ENCODE data around the gene ITGA6.
A peak's percentile ranks its signal among the peaks of the same experiment; 100 is the strongest.

ITGA6 gene

GRCh38 chr2:172415157-172415864, 12.1 kb upstream of the ITGA6 start:
- no peak overlapping the region for H3K4me3 ChIP-seq (ENCODE audit: low read depth, low read length)

GRCh38 chr2:172415865-172416183, 11.6 kb upstream of the ITGA6 start:
- no peak overlapping the region for H3K4me3 ChIP-seq (ENCODE audit: low read depth, low read length)
- DNase-seq (ENCODE audit: low read depth), result no peak

More at GRCh38 chr2:172415157-172415864, 12.1 kb upstream of the ITGA6 start:
- DNase-seq (ENCODE audit: low read depth), result no peak

- DNase-seq (ENCODE audit: low read depth), result no peak
- H3K4me3 ChIP-seq (ENCODE audit: low read depth, low read length), result no peak overlapping the region
Measured at GRCh38 chr2:172416447-172417058, 10.8 kb upstream of the ITGA6 start.

- no peak overlapping the region for H3K4me3 ChIP-seq (ENCODE audit: low read depth, low read length)
- DNase-seq (ENCODE audit: low read depth), result no peak
Measured at GRCh38 chr2:172420216-172420615, 7.2 kb upstream of the ITGA6 start.

- no peak overlapping the region for H3K4me3 ChIP-seq (ENCODE audit: low read depth, low read length)
- no peak for DNase-seq (ENCODE audit: low read depth)
Measured at GRCh38 chr2:172423160-172423559, 4.2 kb upstream of the ITGA6 start.

- H3K4me3 ChIP-seq (ENCODE audit: low read depth, low read length), result no peak overlapping the region
- DNase-seq (ENCODE audit: low read depth), result no peak
Measured at GRCh38 chr2:172425336-172425735, 2.0 kb upstream of the ITGA6 start.

- peak overlapping the region; percentile 66 for H3K4me3 ChIP-seq (ENCODE audit: low read depth, low read length)
- DNase-seq (ENCODE audit: low read depth), result no peak
Measured at GRCh38 chr2:172426635-172427255, 641 bp upstream of the ITGA6 start.

- peak overlapping the region; percentile 66 for H3K4me3 ChIP-seq (ENCODE audit: low read depth, low read length)
- DNase-seq (ENCODE audit: low read depth), result no peak
Measured at GRCh38 chr2:172427990-172428831, 825 bp downstream of the ITGA6 start.

- DNase-seq (ENCODE audit: low read depth), result no peak
- peak overlapping the region; percentile 66 for H3K4me3 ChIP-seq (ENCODE audit: low read depth, low read length)
Measured at GRCh38 chr2:172428832-172429210, 1.4 kb downstream of the ITGA6 start.

GRCh38 chr2:172429301-172429968, 2.0 kb downstream of the ITGA6 start:
- peak overlapping the region; percentile 66 for H3K4me3 ChIP-seq (ENCODE audit: low read depth, low read length)
- no peak for DNase-seq (ENCODE audit: low read depth)

- DNase-seq (ENCODE audit: low read depth), result no peak
- no peak overlapping the region for H3K4me3 ChIP-seq (ENCODE audit: low read depth, low read length)
Measured at GRCh38 chr2:172430027-172430426, 2.6 kb downstream of the ITGA6 start.

- DNase-seq (ENCODE audit: low read depth), result no peak
- H3K4me3 ChIP-seq (ENCODE audit: low read depth, low read length), result no peak overlapping the region
Measured at GRCh38 chr2:172430678-172431077, 3.3 kb downstream of the ITGA6 start.

GRCh38 chr2:172431463-172431862, 4.1 kb downstream of the ITGA6 start:
- DNase-seq (ENCODE audit: low read depth), result no peak
- H3K4me3 ChIP-seq (ENCODE audit: low read depth, low read length), result no peak overlapping the region

- DNase-seq (ENCODE audit: low read depth), result no peak
- no peak overlapping the region for H3K4me3 ChIP-seq (ENCODE audit: low read depth, low read length)
Measured at GRCh38 chr2:172431993-172432392, 4.6 kb downstream of the ITGA6 start.

- no peak overlapping the region for H3K4me3 ChIP-seq (ENCODE audit: low read depth, low read length)
- DNase-seq (ENCODE audit: low read depth), result no peak
Measured at GRCh38 chr2:172433144-172433543, 5.8 kb downstream of the ITGA6 start.

GRCh38 chr2:172434821-172435605, 7.6 kb downstream of the ITGA6 start:
- no peak for DNase-seq (ENCODE audit: low read depth)
- no peak overlapping the region for H3K4me3 ChIP-seq (ENCODE audit: low read depth, low read length)

GRCh38 chr2:172435606-172435911, 8.2 kb downstream of the ITGA6 start:
- H3K4me3 ChIP-seq (ENCODE audit: low read depth, low read length), result no peak overlapping the region
- no peak for DNase-seq (ENCODE audit: low read depth)

GRCh38 chr2:172436889-172437288, 9.5 kb downstream of the ITGA6 start:
- no peak overlapping the region for H3K4me3 ChIP-seq (ENCODE audit: low read depth, low read length)
- DNase-seq (ENCODE audit: low read depth), result no peak
